ENCODE data around the gene STUM.

Gene STUM

DNA sequence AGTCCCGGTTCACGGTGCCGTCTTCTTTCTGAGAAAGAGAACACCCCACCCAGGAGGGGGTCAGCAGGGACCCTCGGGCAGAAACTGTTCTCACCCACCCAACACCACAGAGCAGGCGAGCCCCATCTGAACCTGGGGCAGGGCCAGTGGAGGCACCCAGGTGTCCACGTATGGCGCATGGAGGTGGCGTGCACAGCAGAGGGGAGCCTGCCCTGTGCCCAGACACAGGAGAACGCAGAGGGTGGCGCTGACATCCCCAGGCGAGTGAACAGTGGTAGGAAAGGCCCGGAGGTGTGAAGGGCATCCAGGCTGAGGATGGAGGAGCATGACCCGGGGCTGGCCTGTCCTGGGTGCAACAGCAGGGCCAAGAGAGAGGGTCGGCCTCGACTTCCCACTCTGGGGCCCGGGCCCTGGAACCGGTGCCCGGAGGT, 91.1 kb downstream of the STUM start:
- no peak for DNase-seq

DNA sequence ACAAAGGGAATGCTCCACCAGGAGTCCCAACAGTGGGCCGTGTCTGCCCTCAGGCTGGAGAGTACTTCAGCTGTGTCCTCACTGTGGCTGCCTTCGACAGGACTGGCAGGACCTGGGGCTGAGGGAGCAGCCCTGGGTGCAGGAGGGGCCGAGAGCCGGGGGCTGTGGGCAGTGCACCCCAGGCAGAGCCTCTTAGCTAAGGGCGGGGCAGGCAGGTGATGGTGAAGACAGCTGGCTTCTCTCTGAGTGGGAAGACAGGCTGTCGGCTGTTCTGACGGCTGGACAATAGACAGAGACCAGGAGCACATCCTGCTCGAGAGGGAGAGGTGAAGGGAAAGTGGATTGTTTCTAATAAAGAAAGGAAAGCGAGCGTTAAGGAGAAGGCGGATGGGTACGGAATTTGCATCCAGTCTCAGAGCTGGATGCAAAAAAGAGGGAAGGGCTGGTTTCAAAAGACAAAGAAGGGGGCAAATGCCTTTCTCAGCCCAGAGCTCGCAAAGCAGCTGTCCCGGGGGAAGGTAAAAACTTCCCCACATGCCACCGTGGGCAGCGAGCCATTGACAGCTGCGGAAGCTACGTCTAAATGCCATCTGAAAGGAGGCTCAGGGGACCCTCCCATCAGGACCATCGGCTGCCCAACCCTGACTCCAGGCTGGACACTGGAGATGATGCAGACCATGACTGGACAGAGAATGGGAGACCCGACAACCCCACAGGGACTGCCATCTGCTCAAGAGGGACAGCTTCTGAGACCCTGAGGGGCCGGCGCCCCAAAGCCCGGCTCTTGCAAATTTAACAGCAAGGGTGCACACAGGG, 92.0 kb downstream of the STUM start:
- no peak for DNase-seq
- TF ChIP-seq POLR2A (IDR thresholded peaks at IDR 0.05; ENCODE audit: low read length) (no peak), GATA1 (IDR thresholded peaks at IDR 0.05; ENCODE audit: low read depth, low read length) (no peak)

More for the DNA sequence above, 91.1 kb downstream of the STUM start:
- TF ChIP-seq POLR2A (IDR thresholded peaks at IDR 0.05; ENCODE audit: low read length), result no peak
- no peak for TF ChIP-seq GATA1 (IDR thresholded peaks at IDR 0.05; ENCODE audit: low read depth, low read length)

DNA sequence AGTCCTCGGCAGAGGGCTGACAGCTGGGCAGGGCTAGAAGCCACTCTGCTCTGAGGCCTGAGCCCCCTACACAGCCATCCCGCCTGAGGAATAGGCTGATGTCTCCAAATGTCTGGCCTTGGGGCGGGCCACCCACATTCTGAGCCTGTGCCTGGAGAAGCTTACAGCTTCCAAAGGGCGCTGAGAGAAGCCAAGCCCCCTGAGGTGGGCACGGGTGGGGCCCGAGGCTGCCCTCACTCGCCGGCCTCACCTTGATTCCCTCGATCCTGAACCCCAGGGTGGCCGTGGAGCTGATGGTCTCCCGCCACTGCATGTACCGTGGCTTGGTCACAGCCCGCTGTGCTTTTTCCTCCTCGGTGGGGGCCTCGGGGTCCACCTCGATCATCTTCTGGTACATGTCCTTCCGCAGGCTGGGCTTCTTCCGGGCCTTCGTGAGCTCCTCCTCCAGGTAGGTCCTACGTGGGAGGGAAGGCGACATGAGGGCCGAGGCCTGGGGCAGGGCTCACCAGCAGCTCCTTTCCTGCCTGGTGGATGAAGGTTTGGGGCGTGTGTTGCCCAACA, 93.2 kb downstream of the STUM start:
- DNase-seq, result no peak
- TF ChIP-seq GATA1 (IDR thresholded peaks at IDR 0.05; ENCODE audit: low read depth, low read length) (no peak), POLR2A (IDR thresholded peaks at IDR 0.05; ENCODE audit: low read length) (no peak)

DNA sequence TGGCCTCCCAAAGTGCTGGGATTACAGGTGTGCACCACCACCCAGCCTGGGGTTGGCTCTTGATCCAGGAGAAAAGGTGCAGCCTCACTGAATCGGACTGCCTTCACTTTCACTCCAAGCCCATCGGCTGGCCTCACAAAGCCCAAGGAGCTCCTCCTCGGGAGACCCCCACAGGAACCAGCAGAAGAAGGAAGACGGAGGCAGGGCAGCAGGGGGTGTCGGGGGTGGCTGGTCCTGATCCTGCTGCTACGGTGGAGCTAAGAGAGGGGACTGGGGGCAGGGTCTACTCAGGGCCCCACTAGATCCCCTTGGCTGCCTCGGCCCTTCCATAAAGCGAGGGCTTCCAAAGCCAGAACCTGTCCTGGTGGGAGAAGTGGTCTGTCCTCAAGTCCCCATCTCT, 93.9 kb downstream of the STUM start:
- TF ChIP-seq POLR2A (IDR thresholded peaks at IDR 0.05; ENCODE audit: low read length) (no peak), GATA1 (IDR thresholded peaks at IDR 0.05; ENCODE audit: low read depth, low read length) (no peak)
- DNase-seq, result no peak

DNA sequence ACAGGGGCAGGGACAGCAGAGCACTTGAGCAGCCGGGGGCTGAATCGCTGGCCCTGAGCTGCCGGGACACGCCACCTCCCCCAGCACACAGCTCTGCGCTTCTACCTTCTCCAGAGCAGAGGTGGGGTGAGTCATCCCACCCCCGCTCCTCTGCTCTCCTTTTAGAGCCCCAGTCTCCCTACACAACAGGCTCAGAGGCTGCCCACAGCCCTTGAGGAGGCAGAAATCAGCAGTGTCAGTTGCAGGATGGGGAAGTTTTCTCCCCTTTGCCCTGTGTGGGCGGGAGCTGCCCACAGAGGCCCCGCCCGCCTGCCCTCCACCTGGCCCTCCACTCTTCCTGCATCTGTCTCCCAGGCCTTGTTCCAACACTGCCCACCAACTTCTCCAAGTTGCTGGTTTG, 94.6 kb downstream of the STUM start:
- no peak for DNase-seq
- TF ChIP-seq GATA1 (IDR thresholded peaks at IDR 0.05; ENCODE audit: low read depth, low read length) (no peak), POLR2A (IDR thresholded peaks at IDR 0.05; ENCODE audit: low read length) (no peak)

DNA sequence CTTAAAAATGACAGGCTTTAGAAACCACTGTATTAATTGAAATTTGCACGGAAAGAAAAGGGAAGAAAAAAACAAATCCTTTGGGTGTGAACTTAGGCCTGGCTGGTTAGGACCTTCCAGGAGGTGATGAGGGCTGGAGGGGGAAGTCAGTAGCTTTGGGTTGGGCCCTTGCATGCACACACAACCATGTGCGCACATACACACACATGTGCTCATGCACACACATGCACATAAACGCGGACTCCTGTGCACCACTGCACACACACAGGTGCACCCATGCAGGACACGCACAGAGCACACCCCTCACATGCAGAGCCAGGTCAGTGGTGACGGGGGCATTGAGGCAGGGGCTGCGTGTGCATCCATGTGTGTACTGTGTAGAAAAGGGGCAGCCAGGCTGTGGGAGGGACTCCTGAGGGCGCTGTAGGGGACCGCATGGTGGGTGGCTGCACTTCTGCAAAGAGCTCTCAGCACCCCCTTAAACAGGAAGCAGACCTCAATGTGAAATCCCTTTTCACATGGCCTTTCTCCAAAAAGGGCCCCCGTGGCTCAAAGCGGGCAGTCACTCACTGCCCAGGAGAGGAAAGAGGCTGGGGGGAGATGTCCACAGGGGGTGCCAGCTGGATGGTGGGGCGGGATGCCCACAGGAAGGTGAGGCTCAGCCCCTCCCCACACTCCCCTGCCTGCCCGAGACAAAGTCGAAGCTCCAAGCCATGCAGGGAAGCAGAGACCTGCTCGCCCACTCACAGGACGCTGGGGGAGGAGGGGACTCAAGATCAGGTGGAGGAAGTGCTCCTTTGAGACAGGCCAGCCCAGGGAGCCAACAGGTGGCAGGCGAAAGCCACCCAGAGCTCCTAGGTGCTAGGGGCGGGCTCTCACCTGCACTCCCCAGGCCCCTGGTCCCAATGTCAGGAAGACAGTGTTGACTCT, 95.3 kb downstream of the STUM start:
- TF ChIP-seq GATA1 (IDR thresholded peaks at IDR 0.05; ENCODE audit: low read depth, low read length) (no peak), POLR2A (IDR thresholded peaks at IDR 0.05; ENCODE audit: low read length) (no peak)
- DNase-seq, result no peak

DNA sequence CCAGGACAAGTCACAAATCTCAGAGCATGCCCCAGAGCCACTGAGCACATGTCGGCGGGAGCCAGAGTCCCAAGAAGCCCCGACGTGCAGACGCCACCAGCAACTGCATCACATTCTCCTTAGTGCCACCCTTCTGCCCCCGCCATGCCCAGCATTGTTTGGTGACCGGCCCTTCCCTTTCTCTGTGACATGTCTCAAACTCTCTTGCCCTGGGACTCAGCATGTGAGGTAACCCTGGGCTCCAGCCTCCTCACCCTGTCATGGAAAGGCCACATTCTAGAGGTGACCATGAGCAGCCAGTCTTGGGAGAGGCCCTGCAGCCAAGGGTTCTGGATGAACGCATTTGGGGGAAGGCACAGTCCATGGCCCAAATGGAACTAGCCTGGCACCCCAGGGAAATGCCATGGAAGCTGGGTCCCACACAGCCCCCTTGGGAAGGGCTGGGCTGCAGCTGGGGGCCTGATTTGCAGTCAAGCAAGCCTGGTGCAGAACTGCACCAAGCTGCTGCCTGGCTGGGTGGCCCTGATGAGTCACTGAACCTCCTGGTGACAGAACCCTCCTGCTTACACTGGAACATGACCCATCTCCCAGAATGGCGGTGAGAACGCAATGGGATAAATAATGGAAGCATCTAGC, 96.1 kb downstream of the STUM start:
- no peak for DNase-seq
- no peak for TF ChIP-seq POLR2A (IDR thresholded peaks at IDR 0.05; ENCODE audit: low read length)
- no peak for TF ChIP-seq GATA1 (IDR thresholded peaks at IDR 0.05; ENCODE audit: low read depth, low read length)

DNA sequence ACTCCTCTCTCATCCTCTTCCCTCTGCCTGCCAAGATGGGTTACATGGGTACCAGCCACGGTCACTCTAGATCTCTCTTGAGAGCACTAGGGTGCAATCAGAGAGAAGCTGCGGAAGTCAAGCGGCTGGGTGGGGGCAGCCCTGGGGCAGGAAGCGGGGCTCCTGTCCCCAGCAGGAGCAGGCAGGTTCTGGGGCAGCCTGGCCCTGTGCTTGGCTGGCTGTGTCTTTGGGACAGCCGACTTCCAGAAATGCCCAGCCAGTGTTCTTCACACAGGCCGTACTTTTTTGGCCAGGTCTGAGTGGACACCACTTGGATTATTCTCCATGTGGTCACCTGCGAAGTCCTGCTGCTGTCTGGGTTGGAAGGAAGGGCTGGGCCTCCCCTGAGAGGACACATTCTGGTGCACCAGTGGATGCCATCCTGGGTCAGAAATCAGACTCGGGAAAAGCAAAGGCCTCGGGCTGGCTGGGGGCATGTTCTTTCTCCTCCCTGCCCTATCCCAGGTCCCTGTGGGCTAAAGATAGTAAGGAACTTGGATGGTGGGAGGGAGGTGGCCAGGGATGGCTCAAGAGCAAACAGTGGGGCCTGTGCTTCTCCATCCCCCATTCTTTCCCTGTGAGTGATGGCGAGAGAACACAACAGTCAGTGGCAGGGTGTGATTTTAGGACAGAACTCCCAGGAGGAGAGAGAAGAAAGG, 96.9 kb downstream of the STUM start:
- no peak for TF ChIP-seq POLR2A (IDR thresholded peaks at IDR 0.05; ENCODE audit: low read length)
- no peak for TF ChIP-seq GATA1 (IDR thresholded peaks at IDR 0.05; ENCODE audit: low read depth, low read length)
- no peak for DNase-seq

DNA sequence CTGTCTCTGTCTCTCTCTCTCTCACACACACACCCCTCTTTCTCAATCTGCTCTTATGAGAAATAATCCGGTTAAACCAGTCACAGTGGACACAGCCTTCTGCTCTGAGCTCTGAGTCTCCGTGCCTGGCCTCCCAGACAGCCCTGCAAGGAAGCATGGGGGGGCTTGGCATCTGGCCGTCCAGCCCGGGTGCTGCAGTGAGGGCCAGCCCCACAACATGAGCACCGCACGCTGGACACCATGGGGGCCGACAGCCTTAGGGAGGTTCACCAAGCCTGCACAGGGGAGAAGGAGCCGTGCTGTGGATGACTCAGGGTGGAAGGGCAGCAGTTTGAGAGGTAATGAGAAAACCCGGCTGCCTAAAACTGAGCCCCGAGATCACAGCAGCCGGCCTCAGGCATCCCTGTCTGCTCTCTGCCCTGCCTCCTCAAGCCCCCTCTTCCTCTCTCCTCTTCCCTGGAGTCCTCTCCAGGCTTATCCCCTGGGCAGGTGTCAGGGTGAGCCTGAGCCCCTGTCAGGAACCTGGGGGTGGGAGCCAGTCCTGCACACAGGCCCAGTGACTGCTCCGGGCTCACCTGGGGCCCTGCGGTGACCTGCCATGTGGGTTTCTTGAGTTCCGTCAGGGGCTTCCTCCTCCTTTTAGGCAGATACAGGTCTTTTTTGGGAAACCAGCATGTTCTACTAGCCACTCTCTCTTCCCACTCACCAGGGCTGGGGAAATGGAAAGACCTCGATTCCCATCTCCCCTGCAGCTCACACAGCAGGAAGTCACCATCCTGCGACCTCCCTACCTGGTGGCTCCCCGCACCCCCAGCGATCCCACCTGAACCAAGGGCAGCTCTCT, 97.7 kb downstream of the STUM start:
- TF ChIP-seq GATA1 (IDR thresholded peaks at IDR 0.05; ENCODE audit: low read depth, low read length) (no peak), POLR2A (IDR thresholded peaks at IDR 0.05; ENCODE audit: low read length) (no peak)
- DNase-seq, result no peak

DNA sequence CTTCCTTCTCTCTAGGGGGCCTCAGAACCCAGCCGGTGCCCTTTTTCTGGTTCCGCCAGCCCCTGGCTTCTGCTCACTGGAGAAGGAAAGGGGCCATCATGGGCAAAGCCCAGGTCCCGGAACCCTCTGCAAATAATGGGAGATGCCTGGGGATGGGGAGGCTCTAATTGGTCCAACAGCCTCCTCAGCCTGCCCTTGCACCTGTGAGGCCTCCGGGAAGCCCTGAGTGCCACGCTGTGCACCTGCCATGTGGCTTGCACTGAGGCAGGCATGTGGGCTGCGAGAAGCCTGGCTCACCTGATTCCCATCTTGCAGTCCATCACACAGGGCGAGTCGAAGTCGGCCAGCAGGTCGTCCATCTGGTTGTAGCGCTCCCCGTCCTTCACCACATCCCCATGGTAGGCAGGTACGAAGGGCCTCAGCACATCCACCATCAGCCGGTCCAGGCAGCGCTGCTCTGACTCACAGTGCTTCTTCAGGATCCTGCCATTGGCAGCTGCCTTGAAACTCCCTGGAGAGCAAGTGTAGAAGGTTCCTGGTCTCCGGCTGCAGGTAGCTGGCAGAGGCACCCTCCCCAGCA, 98.4 kb downstream of the STUM start:
- DNase-seq, result no peak
- TF ChIP-seq GATA1 (IDR thresholded peaks at IDR 0.05; ENCODE audit: low read depth, low read length), result no peak
- TF ChIP-seq POLR2A (IDR thresholded peaks at IDR 0.05; ENCODE audit: low read length), result no peak

DNA sequence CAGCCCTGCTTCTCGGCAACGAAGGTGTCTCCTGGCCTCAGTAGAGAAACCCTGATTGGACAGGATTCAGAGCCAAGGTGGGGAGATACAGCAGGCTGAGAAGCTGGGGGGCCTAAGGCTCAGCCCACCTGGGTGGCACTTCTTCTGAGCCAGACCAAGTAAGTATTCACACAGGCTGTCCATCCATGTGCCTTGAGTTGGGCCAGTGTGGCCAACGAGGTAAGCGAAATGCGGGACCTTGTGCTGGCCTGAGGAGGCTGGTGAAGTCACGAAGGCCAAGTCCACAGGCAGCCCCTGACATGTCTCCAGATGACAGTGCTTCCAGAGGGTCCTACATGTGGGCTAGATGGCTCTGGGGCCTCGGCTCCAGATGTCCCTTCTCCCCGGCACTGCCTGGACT, 99.2 kb downstream of the STUM start:
- TF ChIP-seq POLR2A (IDR thresholded peaks at IDR 0.05; ENCODE audit: low read length) (no peak), GATA1 (IDR thresholded peaks at IDR 0.05; ENCODE audit: low read depth, low read length) (no peak)
- no peak for DNase-seq

DNA sequence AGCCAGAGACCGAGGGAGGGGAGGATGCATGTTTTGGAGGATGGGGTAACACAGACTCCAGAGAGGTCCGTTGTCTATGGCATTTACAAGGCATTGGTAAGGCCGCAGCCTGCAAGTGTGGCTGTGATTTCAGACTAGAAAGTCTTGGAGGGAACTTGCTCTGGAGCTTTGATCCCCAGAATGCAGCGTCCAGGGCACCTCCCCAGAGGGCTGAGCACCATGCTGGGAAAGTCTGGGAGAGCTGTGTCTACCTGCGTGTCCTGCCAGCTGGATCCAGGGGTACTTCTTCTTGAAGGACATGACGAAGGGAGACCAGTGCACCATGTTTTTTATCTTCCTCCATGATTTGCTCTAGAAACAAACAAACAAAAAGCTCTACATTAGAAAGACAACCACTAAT, 99.9 kb downstream of the STUM start:
- DNase-seq, result no peak
- TF ChIP-seq GATA1 (IDR thresholded peaks at IDR 0.05; ENCODE audit: low read depth, low read length) (no peak), POLR2A (IDR thresholded peaks at IDR 0.05; ENCODE audit: low read length) (no peak)

Data from erythroblast (primary cell).